ENCODE measurements around the gene TSPAN11. TPM values are rescaled to one million over a fixed set of nuclear protein-coding genes. Genes with fewer than 3 reads are reported as not detected.

TSPAN11 gene
- total and polyA plus RNA-seq, 2 of the 8 experiments (the other 6 are each of a cell fraction or from before 2014, with no cell fraction given), result 3.9 to 8.2 TPM

DNA sequence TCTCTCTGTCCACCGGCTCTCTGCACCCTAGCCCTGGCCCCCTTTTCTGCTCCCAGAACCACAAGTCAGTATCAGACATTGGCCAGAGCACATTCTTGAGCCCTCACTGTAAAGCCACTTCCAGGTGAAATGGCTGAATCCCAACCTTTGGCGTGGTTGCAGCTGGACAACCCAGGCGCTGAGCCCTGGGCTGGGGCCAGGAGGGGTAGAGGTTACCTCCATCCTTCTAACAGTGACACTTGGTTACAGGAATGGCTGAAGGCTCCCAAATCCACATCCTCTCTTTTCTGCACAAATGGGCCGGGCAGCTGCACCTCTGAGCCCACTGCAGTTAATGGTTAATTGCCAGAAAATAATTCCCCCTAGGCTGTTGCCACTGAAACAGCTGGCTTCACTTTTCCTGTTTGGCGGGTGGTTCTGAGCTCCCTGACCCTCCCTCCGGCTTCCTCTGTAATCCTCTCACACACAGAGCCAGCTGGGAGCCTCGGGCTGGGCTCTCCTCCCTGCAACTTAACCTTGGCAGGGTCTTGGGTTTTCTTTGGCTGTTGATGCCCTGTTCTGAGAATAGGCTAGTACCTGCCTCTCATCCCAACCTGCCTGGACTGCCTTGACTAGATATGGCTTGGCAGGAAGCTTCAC, 44.1 kb downstream of the TSPAN11 start:
- Histone ChIP-seq H3K79me2 (ENCODE audit: control insufficient read depth in 1 of 2, insufficient read depth in 2 of 2, low read length in 2 of 2) (no peaks in the 10 kb centered on the region), H4K91ac (replicated peaks; ENCODE audit: insufficient read length, low read length) (no peak overlapping the region), H3K27ac (ENCODE audit: low read depth, low read length) (no peak overlapping the region), H2AFZ (ENCODE audit: low read length) (no peak overlapping the region), H2BK12ac (ENCODE audit: low read depth, low read length) (no peak overlapping the region), H3K18ac (ENCODE audit: extremely low read depth, low read length) (no peak overlapping the region), H3K4ac (replicated peaks; ENCODE audit: insufficient read length, low read depth, low read length) (no peak overlapping the region), H4K5ac (ENCODE audit: insufficient read length, low read depth, low read length) (no peak overlapping the region), H3K4me1 (replicated peaks in 1 of 4; ENCODE audit: control insufficient read depth in 3 of 4, insufficient read depth in 4 of 4, low read length in 3 of 4) (0 out of 7 replicates have a peak, but pooled peaks cover 0 to 3% (median 0%) of the 10 kb centered on the region in 4 experiments), H2BK20ac (ENCODE audit: low read length) (no peak overlapping the region), H4K8ac (ENCODE audit: extremely low read depth, insufficient read depth, low read length) (no peak overlapping the region), H3K56ac (replicated peaks; ENCODE audit: insufficient read length, low read depth, low read length) (no peak overlapping the region), H3K27me3 (replicated peaks in 1 of 4; ENCODE audit: control insufficient read depth in 3 of 4, extremely low read depth in 1 of 4, insufficient read depth in 3 of 4, low read length in 3 of 4) (peaks cover 0 to 8% (median 0%) of the 10 kb centered on the region in 4 experiments; a peak in 2 of 7 replicates), H3K14ac (ENCODE audit: insufficient read length) (no peak overlapping the region), H3K23me2 (ENCODE audit: low read depth, low read length) (no peaks in the 10 kb centered on the region), H2BK15ac (ENCODE audit: low read length) (no peak overlapping the region), H3K79me1 (ENCODE audit: low read depth, low read length) (no peaks in the 10 kb centered on the region), H3K36me3 (ENCODE audit: control insufficient read depth in 2 of 4, insufficient read depth in 4 of 4, low read length in 3 of 4) (no peaks in the 10 kb centered on the region), H4K20me1 (replicated peaks in 1 of 2; ENCODE audit: control insufficient read depth in 1 of 2, insufficient read depth in 2 of 2, low read length in 2 of 2) (peaks cover 0 to 5% of the 10 kb centered on the region in 2 experiments), H3K4me3 (ENCODE audit: extremely low read depth in 1 of 4, insufficient read depth in 2 of 4, low read depth in 3 of 4, low read length in 4 of 4) (no peak overlapping the region), H2BK5ac (ENCODE audit: low read depth, low read length) (no peak overlapping the region), H3K9ac (replicated peaks in 1 of 4; ENCODE audit: extremely low read depth in 1 of 4, low read depth in 3 of 4, low read length in 3 of 4) (no peak overlapping the region), H3K9me3 (ENCODE audit: insufficient read depth in 2 of 2, low read depth in 1 of 2, low read length in 1 of 2) (no peaks in the 10 kb centered on the region), H3K23ac (ENCODE audit: insufficient read length) (no peak overlapping the region), H3K4me2 (ENCODE audit: insufficient read depth in 1 of 2, low read depth in 2 of 2, low read length in 2 of 2) (no peak overlapping the region), H2AK5ac (ENCODE audit: low read depth, low read length) (no peak overlapping the region), H2BK120ac (replicated peaks; ENCODE audit: low read depth, low read length) (no peak overlapping the region)
- POLR2A ChIA-PET (ENCODE audit: partially characterized antibody), result interaction anchor here (1.1 kb wide), 1 partner anchor 15 kb away, joined by 4 read pairs; no protein-coding TSS in a partner anchor
- WGBS, 2 experiments (ENCODE audit: extremely low coverage in 1 of 2, insufficient coverage in 1 of 2, insufficient read length in 1 of 2, insufficient replicate concordance in 2 of 2, low coverage in 1 of 2, low lambda C conversion rate in 2 of 2, missing lambda C conversion rate in 1 of 2), result 81% methylated on average over 7 of the region's 7 CpGs; no CpG with 5 or more reads in 1 of the 2 experiments
- no peak for FAIRE-seq
- CTCF ChIA-PET (ENCODE audit: partially characterized antibody), result interaction anchor here (1.1 to 21.1 kb wide), 7 partner anchors 12 to 124 kb away, joined by 3 to 205 read pairs (median 12); no protein-coding TSS in a partner anchor
- DNase-seq (ENCODE audit: low read depth in 1 of 2, low spot score in 2 of 2), result no peak
- no peak for TF ChIP-seq EZH2 (IDR thresholded peaks at IDR 0.05; ENCODE audit: low read depth, low read length, severe bottlenecking)
- TF ChIP-seq JUND (IDR thresholded peaks at IDR 0.05; ENCODE audit: low read length), result no peak
- TF ChIP-seq POLR2A (IDR thresholded peaks at IDR 0.05; ENCODE audit: control extremely low read depth in 1 of 2, low read depth in 2 of 2, low read length in 2 of 2), result no peak
- no peak for TF ChIP-seq SP2 (IDR thresholded peaks at IDR 0.05; ENCODE audit: low read length)
- TF ChIP-seq, protein P1, sequence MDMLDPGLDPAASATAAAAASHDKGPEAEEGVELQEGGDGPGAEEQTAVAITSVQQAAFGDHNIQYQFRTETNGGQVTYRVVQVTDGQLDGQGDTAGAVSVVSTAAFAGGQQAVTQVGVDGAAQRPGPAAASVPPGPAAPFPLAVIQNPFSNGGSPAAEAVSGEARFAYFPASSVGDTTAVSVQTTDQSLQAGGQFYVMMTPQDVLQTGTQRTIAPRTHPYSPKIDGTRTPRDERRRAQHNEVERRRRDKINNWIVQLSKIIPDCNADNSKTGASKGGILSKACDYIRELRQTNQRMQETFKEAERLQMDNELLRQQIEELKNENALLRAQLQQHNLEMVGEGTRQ (IDR thresholded peaks at IDR 0.05; ENCODE audit: low read length), result no peak
- TF ChIP-seq KDM5A (IDR thresholded peaks at IDR 0.05; ENCODE audit: low read length), result no peak
- TF ChIP-seq ATF3 (IDR thresholded peaks at IDR 0.05; ENCODE audit: insufficient read depth, low read depth, low read length), result no peak
- no peak for TF ChIP-seq JUN (IDR thresholded peaks at IDR 0.05; ENCODE audit: low read depth, low read length)
- TF ChIP-seq ASH2L (IDR thresholded peaks at IDR 0.05; ENCODE audit: low read length), result no peak
- TF ChIP-seq KDM1A (IDR thresholded peaks at IDR 0.05; ENCODE audit: borderline replicate concordance, low read length), result no peak
- no peak for TF ChIP-seq CBX8 (IDR thresholded peaks at IDR 0.05; ENCODE audit: borderline replicate concordance, low read depth, low read length)

Data from H1 (cell line).